GM12892 (cell line): Measurements from ENCODE around the gene DENND2C.

Experiments used
- DNase-seq: peaks from one replicate; pipeline ENCODE4 v3.0.0; 2011; ENCODE audit not compliant: insufficient read length
- FAIRE-seq: peaks from 2 replicates; lab custom pipeline; 2011; peaks lifted over from hg19 to GRCh38; lab: Jason Lieb, UNC
- POLR2A ChIP-seq: IDR thresholded peaks from 2 replicates; pipeline ENCODE4 v1.6.1; 2011; ENCODE audit warnings: low read depth, low read length, control low read depth
- POLR2AphosphoS5 ChIP-seq: IDR thresholded peaks from 2 replicates; pipeline ENCODE4 v1.6.1; 2011; ENCODE audit warnings: low read depth, low read length, control low read depth
- TAF1 ChIP-seq: IDR thresholded peaks from 2 replicates; pipeline ENCODE4 v1.6.1; 2011; ENCODE audit warnings: low read depth, mild to moderate bottlenecking, control low read depth, low read length, borderline replicate concordance

DENND2C gene

GRCh38 chr1:114627107-114627506 is 42.7 kb downstream of the DENND2C start:
- DNase-seq (no peak), FAIRE-seq (no peak)
- TF ChIP-seq POLR2AphosphoS5, result no peak
- no peak for TF ChIP-seq TAF1
- TF ChIP-seq POLR2A, result no peak

DNA sequence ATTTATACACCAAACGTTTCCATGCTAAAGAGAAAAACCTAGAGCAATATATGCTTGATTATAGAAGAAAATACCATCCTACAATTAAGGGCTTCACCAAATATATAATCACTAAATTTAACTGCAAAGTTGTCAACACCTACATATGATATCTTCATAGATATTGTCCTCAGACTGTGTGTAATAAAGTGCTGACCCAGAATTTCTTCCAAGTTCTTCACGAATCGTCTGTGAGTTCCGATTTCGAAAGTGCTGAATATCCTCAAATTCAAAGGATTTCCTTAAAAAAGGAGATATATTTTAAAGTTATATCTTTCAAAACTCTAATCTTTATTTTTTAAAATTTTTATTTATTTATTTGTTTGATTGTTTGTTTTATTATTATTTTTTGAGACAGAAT is 46.5 kb downstream of the DENND2C start:
- FAIRE-seq (no peak), DNase-seq (no peak)
- no peak for TF ChIP-seq POLR2AphosphoS5
- TF ChIP-seq TAF1, result no peak
- no peak for TF ChIP-seq POLR2A

DNA sequence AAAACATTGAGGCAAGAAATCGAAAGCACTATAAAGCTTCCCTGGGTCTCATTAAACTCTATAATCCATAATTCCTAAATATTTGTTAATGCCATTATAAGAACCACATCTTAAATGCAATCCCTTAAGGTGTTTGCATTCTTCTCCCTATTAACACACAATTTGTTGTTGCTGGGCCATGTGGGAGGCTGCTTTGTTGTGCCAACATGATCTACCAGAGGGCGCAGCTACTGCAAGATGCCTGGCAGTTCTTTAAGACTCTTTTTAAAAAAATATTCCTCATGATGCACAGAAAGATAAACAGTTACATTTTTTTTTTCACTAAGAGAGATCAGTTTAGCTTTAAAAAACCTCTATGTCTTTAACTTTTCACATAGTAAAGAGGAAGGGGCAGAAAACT is 49.4 kb downstream of the DENND2C start:
- DNase-seq, result no peak
- no peak for FAIRE-seq
- no peak for TF ChIP-seq POLR2AphosphoS5
- TF ChIP-seq TAF1, result no peak
- no peak for TF ChIP-seq POLR2A

GRCh38 chr1:114618606-114619005 is 51.2 kb downstream of the DENND2C start:
- TF ChIP-seq POLR2AphosphoS5 (no peak), POLR2A (no peak), TAF1 (no peak)
- DNase-seq, result no peak
- FAIRE-seq, result no peak

- FAIRE-seq (no peak), DNase-seq (no peak)
- TF ChIP-seq POLR2AphosphoS5 (no peak), POLR2A (no peak), TAF1 (no peak)
These were observed 59.2 kb downstream of the DENND2C start for GRCh38 chr1:114610546-114611245.

DNA sequence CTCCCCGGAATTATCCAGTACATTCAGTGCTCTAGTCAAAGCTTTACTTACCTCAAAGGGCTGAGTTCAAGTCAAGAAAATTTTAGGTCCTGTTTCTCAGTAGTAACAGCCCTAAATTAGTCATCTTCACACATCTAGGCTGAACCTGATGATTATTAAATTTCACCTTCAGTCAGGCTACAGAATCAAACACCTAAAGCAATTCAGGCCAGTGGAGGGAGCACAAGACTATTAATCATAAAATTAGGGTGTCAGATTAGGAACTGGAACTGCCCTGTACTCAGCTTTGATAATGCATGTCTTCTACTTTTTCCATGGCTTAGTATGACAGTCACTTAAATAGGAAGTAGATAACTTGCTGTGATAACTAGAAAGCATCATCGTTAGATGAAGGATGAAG is 60.0 kb downstream of the DENND2C start:
- no peak for FAIRE-seq
- no peak for DNase-seq
- TF ChIP-seq POLR2AphosphoS5, result no peak
- TF ChIP-seq TAF1, result no peak
- TF ChIP-seq POLR2A, result no peak

GRCh38 chr1:114609026-114609425 is 60.8 kb downstream of the DENND2C start:
- FAIRE-seq (no peak), DNase-seq (no peak)
- TF ChIP-seq TAF1 (no peak), POLR2AphosphoS5 (no peak), POLR2A (no peak)

GRCh38 chr1:114607223-114607622 is 62.6 kb downstream of the DENND2C start:
- FAIRE-seq (no peak), DNase-seq (no peak)
- no peak for TF ChIP-seq POLR2AphosphoS5
- TF ChIP-seq POLR2A, result no peak
- TF ChIP-seq TAF1, result no peak

DNA sequence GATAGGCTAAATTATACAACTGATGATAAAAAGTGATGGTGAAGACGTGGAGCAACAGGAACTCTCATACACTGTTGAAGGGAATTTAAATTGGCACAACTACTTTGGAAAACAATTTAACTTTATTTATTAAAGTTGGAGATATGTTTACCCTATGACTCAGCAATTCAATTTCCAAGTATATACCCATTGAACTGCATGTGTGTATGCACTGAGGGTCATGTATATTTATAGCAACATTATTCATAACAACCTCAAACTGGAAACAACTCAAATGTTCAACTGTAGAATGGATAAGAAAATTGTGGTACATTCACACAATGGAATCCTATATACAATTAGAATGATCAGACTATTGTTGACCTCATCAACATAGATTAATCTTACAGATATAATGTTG is 71.9 kb downstream of the DENND2C start:
- DNase-seq, result no peak
- no peak for FAIRE-seq

GRCh38 chr1:114595602-114596001 is 74.2 kb downstream of the DENND2C start:
- DNase-seq (no peak), FAIRE-seq (no peak)
- no peak for TF ChIP-seq POLR2AphosphoS5
- no peak for TF ChIP-seq POLR2A
- no peak for TF ChIP-seq TAF1

More for the DNA sequence above, 71.9 kb downstream of the DENND2C start:
- TF ChIP-seq POLR2AphosphoS5 (no peak), TAF1 (no peak), POLR2A (no peak)

DNA sequence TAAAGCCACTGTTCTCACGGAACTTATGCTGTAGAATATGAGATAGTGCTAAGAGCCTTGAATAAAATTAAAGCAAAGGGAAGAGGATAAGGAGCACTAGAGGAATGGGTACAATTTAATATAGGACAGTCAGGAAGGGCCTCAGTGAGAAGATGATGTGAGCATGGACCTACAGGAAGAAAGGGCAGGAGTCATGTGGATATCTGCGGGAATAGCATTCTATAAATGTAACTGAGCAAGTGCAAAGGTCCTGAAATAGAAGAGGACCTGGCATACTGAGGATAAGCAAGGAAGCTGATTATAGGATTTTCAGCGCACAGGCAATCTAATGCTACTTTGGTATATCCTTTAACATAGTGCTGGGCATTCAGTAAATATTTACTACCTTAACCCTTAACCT is 75.8 kb downstream of the DENND2C start:
- TF ChIP-seq TAF1 (no peak), POLR2AphosphoS5 (no peak)
- no peak for FAIRE-seq
- DNase-seq, result no peak

GRCh38 chr1:114589122-114589521 is 80.7 kb downstream of the DENND2C start:
- TF ChIP-seq TAF1 (no peak), POLR2AphosphoS5 (no peak), POLR2A (no peak)
- no peak for FAIRE-seq
- DNase-seq, result no peak
